SJCRH30 (cell line): ENCODE measurements around the gene ITPRID2. TPM values are rescaled to one million over a fixed set of nuclear protein-coding genes. Genes with fewer than 3 reads are reported as not detected.

Source experiments
- DNase-seq, 2 experiments: peaks; one replicate each; pipeline ENCODE4 v3.0.0-alpha.2; 2015 to 2020
- H3K27ac ChIP-seq: fragments of 250-450 bp; sonication (Bioruptor Pico); 2 replicates; pipeline ENCODE4 v1.5.1; 2020; ENCODE audit warnings: mild to moderate bottlenecking, moderate library complexity
- H3K27me3 ChIP-seq: fragments of 250-450 bp; sonication (Bioruptor Pico); 2 replicates; pipeline ENCODE4 v1.5.1; 2020; ENCODE audit warnings: mild to moderate bottlenecking, moderate library complexity
- H3K36me3 ChIP-seq: fragments of 250-450 bp; sonication (Bioruptor Pico); 2 replicates; pipeline ENCODE4 v1.5.1; 2020; ENCODE audit warnings: mild to moderate bottlenecking, moderate library complexity
- H3K4me1 ChIP-seq: fragments of 250-450 bp; sonication (Bioruptor Pico); 2 replicates; pipeline ENCODE4 v1.5.1; 2020; ENCODE audit warnings: mild to moderate bottlenecking, moderate library complexity
- H3K4me3 ChIP-seq: fragments of 250-450 bp; sonication (Bioruptor Pico); 2 replicates; pipeline ENCODE4 v1.5.1; 2020; ENCODE audit warnings: mild to moderate bottlenecking, moderate library complexity
- H3K9me3 ChIP-seq: fragments of 250-450 bp; sonication (Bioruptor Pico); replicated peaks from 2 replicates; pipeline ENCODE4 v1.5.1; 2020; ENCODE audit warnings: mild to moderate bottlenecking, moderate library complexity
- total RNA-seq: library from RNA; depleted of rRNA; stranded (reverse); fragments of >200 nt; shearing (Covaris generic); gene quantifications from 2 replicates; pipeline ENCODE4 v1.2.3, GENCODE V29; 2014

Gene ITPRID2
- total RNA-seq, 1 experiment from 2014 or later, result 91.2 TPM

GRCh38 chr2:181891966-181892798 lies 652 bp downstream of the ITPRID2 start:
- no peaks in the 10 kb centered on the region for H3K27me3 ChIP-seq
- DNase-seq, result peak; percentile 74 to 76
- peaks cover 8% of the 10 kb centered on the region; the same call in 1 of the 2 replicates for H3K4me1 ChIP-seq
- H3K27ac ChIP-seq, result peak overlapping the region; percentile 81
- peaks cover 29% of the 10 kb centered on the region for H3K36me3 ChIP-seq
- peak overlapping the region; percentile 99 for H3K4me3 ChIP-seq
- H3K9me3 ChIP-seq, result no peaks in the 10 kb centered on the region

- Histone ChIP-seq H3K36me3 (peaks cover 36% of the 10 kb centered on the region), H3K9me3 (no peaks in the 10 kb centered on the region), H3K4me1 (peaks cover 8% of the 10 kb centered on the region; the same call in 1 of the 2 replicates), H3K4me3 (peak overlapping the region; percentile 99), H3K27ac (peak overlapping the region; percentile 81), H3K27me3 (no peaks in the 10 kb centered on the region)
- DNase-seq, result no peak
Observed at GRCh38 chr2:181892799-181893435, 1.4 kb downstream of the ITPRID2 start.

DNA sequence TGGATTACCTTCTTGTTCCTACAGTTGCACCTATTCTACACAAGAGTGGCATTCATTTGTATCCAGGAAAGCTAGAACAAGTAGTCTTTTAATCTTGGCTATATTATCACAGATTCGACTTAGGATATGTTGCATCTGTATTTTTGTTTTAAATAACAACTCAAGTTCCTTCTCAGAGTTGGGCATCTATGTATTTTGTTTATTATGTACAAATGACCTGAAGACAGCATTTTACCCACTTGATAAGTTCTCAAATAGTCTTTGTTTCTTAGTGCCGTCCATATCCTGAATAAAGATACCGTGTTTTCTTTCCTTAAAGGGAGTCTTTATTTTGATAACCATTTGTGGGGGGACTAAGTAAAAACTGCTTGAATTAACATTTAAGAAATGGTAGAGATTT lies 2.9 kb downstream of the ITPRID2 start:
- peaks cover 8% of the 10 kb centered on the region; the same call in 1 of the 2 replicates for H3K4me1 ChIP-seq
- peaks cover 48% of the 10 kb centered on the region for H3K36me3 ChIP-seq
- no peak overlapping the region for H3K27ac ChIP-seq
- H3K4me3 ChIP-seq, result peak overlapping the region; percentile 7
- no peaks in the 10 kb centered on the region for H3K9me3 ChIP-seq
- H3K27me3 ChIP-seq, result no peaks in the 10 kb centered on the region
- no peak for DNase-seq

DNA sequence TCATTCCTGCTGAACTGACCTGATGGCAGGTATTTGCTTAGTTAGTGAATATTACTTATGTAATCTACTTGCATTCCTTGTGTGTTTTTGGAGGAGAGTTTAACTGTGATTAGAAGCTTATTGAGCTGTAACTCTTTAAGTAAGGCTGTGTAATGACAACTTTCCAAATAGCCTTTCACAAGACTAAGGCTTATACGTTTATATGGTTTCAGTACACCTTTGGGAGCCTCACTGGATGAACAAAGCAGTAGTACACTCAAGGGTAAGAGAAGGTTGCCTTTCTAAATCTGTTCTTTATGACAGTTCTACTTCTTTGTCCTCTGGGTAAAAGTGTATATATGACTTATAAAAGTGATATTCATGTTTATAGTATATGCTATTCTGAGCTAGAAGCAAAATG lies 4.3 kb downstream of the ITPRID2 start:
- Histone ChIP-seq H3K4me1 (peaks cover 8% of the 10 kb centered on the region; the same call in 1 of the 2 replicates), H3K27me3 (no peaks in the 10 kb centered on the region), H3K36me3 (peaks cover 63% of the 10 kb centered on the region), H3K27ac (no peak overlapping the region), H3K9me3 (no peaks in the 10 kb centered on the region), H3K4me3 (no peak overlapping the region)
- DNase-seq, result no peak

DNA sequence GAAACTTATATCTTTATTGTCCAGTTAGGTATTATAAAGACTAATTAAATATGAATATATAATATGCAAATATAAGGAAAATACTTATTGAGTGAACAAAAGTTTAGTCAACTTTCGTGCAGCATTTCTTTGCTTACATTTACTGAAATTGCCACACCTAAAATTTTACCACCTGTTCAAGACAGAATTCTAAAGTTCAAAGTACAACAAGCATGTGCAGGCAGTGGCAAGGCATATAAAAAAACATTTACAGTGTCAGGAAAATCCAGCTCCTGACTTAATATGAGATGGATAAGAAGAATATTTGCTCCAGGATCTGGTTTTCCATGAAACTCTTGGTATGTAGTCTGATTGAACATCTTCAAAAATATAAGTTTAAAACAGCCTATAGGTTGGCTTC lies 4.8 kb downstream of the ITPRID2 start:
- no peak for DNase-seq
- no peaks in the 10 kb centered on the region for H3K9me3 ChIP-seq
- H3K4me3 ChIP-seq, result no peak overlapping the region
- H3K27me3 ChIP-seq, result no peaks in the 10 kb centered on the region
- H3K4me1 ChIP-seq, result peaks cover 8% of the 10 kb centered on the region; the same call in 1 of the 2 replicates
- H3K27ac ChIP-seq, result no peak overlapping the region
- peaks cover 67% of the 10 kb centered on the region for H3K36me3 ChIP-seq

- Histone ChIP-seq H3K4me3 (no peak overlapping the region), H3K27ac (no peak overlapping the region), H3K9me3 (no peaks in the 10 kb centered on the region), H3K4me1 (peaks cover 2% of the 10 kb centered on the region; the same call in 1 of the 2 replicates), H3K27me3 (no peaks in the 10 kb centered on the region), H3K36me3 (peaks cover 88% of the 10 kb centered on the region)
- DNase-seq, result no peak
Observed at GRCh38 chr2:181900007-181900651, 8.6 kb downstream of the ITPRID2 start.

GRCh38 chr2:181902625-181903024 lies 11.1 kb downstream of the ITPRID2 start:
- Histone ChIP-seq H3K27me3 (no peaks in the 10 kb centered on the region), H3K4me1 (peaks cover 3% of the 10 kb centered on the region; the same call in 1 of the 2 replicates), H3K9me3 (no peaks in the 10 kb centered on the region), H3K4me3 (no peak overlapping the region), H3K27ac (no peak overlapping the region), H3K36me3 (peaks cover 81% of the 10 kb centered on the region)
- DNase-seq, result no peak

DNA sequence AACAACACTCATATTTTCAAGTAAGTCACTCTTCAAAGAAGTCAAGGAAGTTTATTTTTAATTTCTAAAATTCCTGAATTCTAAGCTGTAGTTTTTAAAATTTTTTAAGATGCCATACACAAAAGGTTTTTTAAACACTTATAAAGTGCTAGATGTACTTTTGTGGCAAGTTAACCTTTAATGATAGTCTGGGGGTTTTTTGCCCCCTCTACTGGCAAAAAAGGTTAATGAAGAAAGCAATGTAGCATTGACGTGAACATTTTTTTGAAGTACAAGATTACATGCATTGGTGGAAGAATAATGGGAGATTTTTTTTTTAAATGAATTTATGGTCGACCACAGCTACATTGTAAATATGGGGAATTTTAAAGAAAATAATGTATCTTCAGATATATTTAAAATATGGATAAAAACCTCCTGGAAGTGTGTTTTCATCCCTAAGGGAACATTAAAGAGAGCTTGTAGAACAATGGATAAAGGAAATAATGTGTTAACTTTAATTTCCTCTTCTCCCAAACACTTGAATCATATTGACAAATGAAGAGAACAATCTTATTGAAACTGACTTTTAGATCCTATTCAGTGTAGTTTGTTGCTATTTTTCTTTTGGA lies 12.6 kb downstream of the ITPRID2 start:
- DNase-seq, result peak; percentile 2 to 58
- Histone ChIP-seq H3K27ac (no peak overlapping the region), H3K36me3 (peaks cover 76% of the 10 kb centered on the region)

DNA sequence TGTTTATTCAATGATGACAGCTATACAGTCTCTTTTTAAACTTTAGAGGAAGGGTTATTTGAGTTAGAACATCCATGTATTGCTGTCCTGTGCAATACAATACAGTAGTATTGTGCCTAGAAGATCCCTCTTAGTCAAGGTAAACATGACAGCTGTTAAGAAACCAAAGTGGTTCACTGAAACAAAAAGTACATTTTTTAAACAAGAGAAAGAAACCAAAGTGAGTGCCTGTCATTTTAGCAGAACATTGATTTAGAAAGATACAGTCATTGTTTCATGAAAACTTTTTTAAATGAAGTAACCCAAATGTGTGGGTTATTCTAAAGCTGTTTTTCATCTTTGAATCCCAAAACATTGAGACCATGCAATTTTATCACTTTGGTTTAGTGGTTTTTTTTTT lies 15.5 kb downstream of the ITPRID2 start:
- no peak for DNase-seq
- Histone ChIP-seq H3K36me3 (peaks cover 71% of the 10 kb centered on the region), H3K4me3 (no peak overlapping the region), H3K9me3 (no peaks in the 10 kb centered on the region), H3K27me3 (no peaks in the 10 kb centered on the region), H3K4me1 (peaks cover 3% of the 10 kb centered on the region; the same call in 1 of the 2 replicates), H3K27ac (no peak overlapping the region)

More for the DNA sequence above, 12.6 kb downstream of the ITPRID2 start:
- no peak overlapping the region for H3K4me3 ChIP-seq
- H3K9me3 ChIP-seq, result no peaks in the 10 kb centered on the region
- peaks cover 3% of the 10 kb centered on the region; the same call in 1 of the 2 replicates for H3K4me1 ChIP-seq
- H3K27me3 ChIP-seq, result no peaks in the 10 kb centered on the region

GRCh38 chr2:181907635-181908034 lies 16.1 kb downstream of the ITPRID2 start:
- Histone ChIP-seq H3K27ac (no peak overlapping the region), H3K27me3 (no peaks in the 10 kb centered on the region), H3K36me3 (peaks cover 71% of the 10 kb centered on the region), H3K4me3 (no peak overlapping the region), H3K9me3 (no peaks in the 10 kb centered on the region), H3K4me1 (peaks cover 3% of the 10 kb centered on the region; the same call in 1 of the 2 replicates)
- no peak for DNase-seq

- Histone ChIP-seq H3K36me3 (peaks cover 75% of the 10 kb centered on the region), H3K27me3 (no peaks in the 10 kb centered on the region), H3K4me3 (no peak overlapping the region), H3K27ac (no peak overlapping the region), H3K4me1 (peaks cover 3% of the 10 kb centered on the region; the same call in 1 of the 2 replicates), H3K9me3 (no peaks in the 10 kb centered on the region)
- no peak for DNase-seq
Observed at GRCh38 chr2:181910028-181910831, 18.7 kb downstream of the ITPRID2 start.

GRCh38 chr2:181911830-181912229 lies 20.3 kb downstream of the ITPRID2 start:
- DNase-seq, result no peak
- Histone ChIP-seq H3K27me3 (no peaks in the 10 kb centered on the region), H3K36me3 (peaks cover 77% of the 10 kb centered on the region)

DNA sequence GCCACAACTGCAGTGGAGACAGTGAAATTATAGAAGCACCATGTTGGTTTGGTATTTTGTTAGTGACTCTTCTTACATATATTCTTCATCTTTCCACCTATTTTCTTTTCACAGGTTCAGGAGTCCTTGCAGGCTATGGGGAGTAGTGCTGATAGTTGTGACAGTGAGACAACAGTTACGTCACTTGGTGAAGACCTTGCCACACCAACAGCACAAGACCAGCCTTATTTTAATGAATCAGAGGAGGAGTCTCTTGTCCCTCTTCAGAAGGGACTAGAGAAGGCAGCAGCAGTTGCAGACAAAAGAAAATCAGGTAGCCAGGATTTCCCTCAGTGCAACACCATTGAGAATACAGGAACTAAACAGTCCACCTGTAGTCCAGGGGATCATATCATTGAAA lies 23.6 kb downstream of the ITPRID2 start:
- Histone ChIP-seq H3K4me3 (no peak overlapping the region), H3K27me3 (no peaks in the 10 kb centered on the region), H3K27ac (no peak overlapping the region), H3K4me1 (no peaks in the 10 kb centered on the region), H3K36me3 (peaks cover 87% of the 10 kb centered on the region), H3K9me3 (no peaks in the 10 kb centered on the region)
- DNase-seq, result no peak

More at GRCh38 chr2:181911830-181912229, 20.3 kb downstream of the ITPRID2 start:
- H3K4me3 ChIP-seq, result no peak overlapping the region
- H3K9me3 ChIP-seq, result no peaks in the 10 kb centered on the region
- H3K27ac ChIP-seq, result no peak overlapping the region
- H3K4me1 ChIP-seq, result peaks cover 2% of the 10 kb centered on the region; the same call in 1 of the 2 replicates
